Prostate gland (tissue), 2 donors: ENCODE results near the gene CSF2. TPM values are rescaled to one million over a fixed set of nuclear protein-coding genes. Genes with fewer than 3 reads are reported as not detected.

Experiments used
- DNase-seq: peaks from one replicate; pipeline ENCODE4 v3.0.0-alpha.2; 2019; ENCODE audit warnings: low spot score
- H3K27ac ChIP-seq, 2 donors: fragments of 200-600 bp; sonication (generic); 2 replicates each; pipeline ENCODE4 v1.5.1; 2017 to 2019
- H3K27me3 ChIP-seq: fragments of 200-600 bp; sonication (generic); replicated peaks from 2 replicates; pipeline ENCODE4 v1.5.1; 2019; ENCODE audit not compliant: insufficient read depth
- H3K36me3 ChIP-seq, 2 donors: fragments of 200-600 bp; sonication (generic); 1 replicate in 1 of 2; 2 replicates in 1 of 2; pipeline versions ENCODE4 v1.5.1 to v1.8.1; 2017 to 2019
- H3K4me1 ChIP-seq: fragments of 200-600 bp; sonication (generic); replicated peaks from 2 replicates; pipeline ENCODE4 v1.5.1; 2019
- H3K4me3 ChIP-seq, 2 donors: fragments of 200-600 bp; sonication (generic); 2 replicates each; pipeline ENCODE4 v1.5.1; 2017 to 2019
- H3K9me3 ChIP-seq: fragments of 200-600 bp; sonication (generic); 2 replicates; pipeline ENCODE4 v1.5.1; 2017
- POLR2A ChIP-seq: fragments of 450-650 bp; IDR thresholded peaks from one replicate; pipeline ENCODE4 v1.6.1; 2016; ENCODE audit warnings: antibody characterized with exemption, mild to moderate bottlenecking
- POLR2AphosphoS5 ChIP-seq: sonication (generic); formaldehyde crosslinking; IDR thresholded peaks from one replicate; pipeline ENCODE4 v1.6.1; 2017; ENCODE audit warnings: antibody characterized with exemption
- WGBS: methylation state at CpG from one replicate; pipeline ENCODE4 v1.1.5; 2018; 5-methylcytosine and 5-hydroxymethylcytosine counted together
- intact Hi-C: fragments of 100-400 bp; cut with DNase I; formaldehyde crosslinking; loops from one replicate; pipeline ENCODE4 v1.14.2; 2022
- total RNA-seq, 2 donors: library from RNA; depleted of rRNA; stranded (reverse); fragments of >200 nt; gene quantifications; one replicate each; pipeline ENCODE4 v1.1.0, GENCODE V29; 2016
- TF ChIP-seq, protein P1 (sequence below), 4 experiments: fragments of 200-600 bp in 2 of 4; fragments of 450-650 bp in 2 of 4; sonication (generic) in 2 of 4; IDR thresholded peaks; 1 replicate in 3 of 4; 2 replicates in 1 of 4; pipeline ENCODE4 v1.5.1; 2016 to 2019; ENCODE audit warnings: antibody characterized with exemption in 4 of 4, mild to moderate bottlenecking in 2 of 4, moderate library complexity in 2 of 4

Gene CSF2
- total RNA-seq, 2 donors from 2014 or later: not detected

DNA sequence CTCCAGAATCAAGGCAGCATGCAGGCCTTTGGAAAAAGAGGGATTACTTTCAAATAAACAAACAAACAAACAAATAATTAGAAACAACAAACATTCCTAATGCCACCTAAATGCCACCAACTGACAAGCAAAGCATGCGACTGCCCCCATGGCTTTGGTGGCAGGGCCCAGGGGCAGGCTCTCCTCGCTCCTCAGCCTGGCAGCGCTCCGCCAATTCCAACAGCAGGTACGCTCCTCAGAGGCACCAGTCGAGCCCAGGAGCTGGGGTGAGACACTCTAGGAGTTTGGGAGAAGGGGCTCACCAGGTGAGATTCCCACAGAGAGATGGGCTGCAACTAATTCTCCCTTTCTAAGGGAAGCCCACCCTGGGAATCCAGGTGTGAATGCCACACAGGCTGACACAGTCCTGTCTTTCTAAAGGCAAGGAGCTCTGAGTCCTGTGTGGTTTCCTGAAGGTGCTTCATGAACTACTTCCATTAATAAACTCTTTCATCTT is 27.8 kb downstream of the CSF2 start:
- TF ChIP-seq, protein P1, sequence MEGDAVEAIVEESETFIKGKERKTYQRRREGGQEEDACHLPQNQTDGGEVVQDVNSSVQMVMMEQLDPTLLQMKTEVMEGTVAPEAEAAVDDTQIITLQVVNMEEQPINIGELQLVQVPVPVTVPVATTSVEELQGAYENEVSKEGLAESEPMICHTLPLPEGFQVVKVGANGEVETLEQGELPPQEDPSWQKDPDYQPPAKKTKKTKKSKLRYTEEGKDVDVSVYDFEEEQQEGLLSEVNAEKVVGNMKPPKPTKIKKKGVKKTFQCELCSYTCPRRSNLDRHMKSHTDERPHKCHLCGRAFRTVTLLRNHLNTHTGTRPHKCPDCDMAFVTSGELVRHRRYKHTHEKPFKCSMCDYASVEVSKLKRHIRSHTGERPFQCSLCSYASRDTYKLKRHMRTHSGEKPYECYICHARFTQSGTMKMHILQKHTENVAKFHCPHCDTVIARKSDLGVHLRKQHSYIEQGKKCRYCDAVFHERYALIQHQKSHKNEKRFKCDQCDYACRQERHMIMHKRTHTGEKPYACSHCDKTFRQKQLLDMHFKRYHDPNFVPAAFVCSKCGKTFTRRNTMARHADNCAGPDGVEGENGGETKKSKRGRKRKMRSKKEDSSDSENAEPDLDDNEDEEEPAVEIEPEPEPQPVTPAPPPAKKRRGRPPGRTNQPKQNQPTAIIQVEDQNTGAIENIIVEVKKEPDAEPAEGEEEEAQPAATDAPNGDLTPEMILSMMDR (IDR thresholded peaks at IDR 0.05): no peak
- no peak for TF ChIP-seq POLR2A
- TF ChIP-seq POLR2AphosphoS5: no peak
- WGBS: 92% methylated on average over 6 of the region's 6 CpGs
- Histone ChIP-seq H3K36me3 (no peaks in the 10 kb centered on the region), H3K4me3 (no peak overlapping the region), H3K27ac (no peak overlapping the region), H3K4me1 (no peaks in the 10 kb centered on the region), H3K27me3 (no peaks in the 10 kb centered on the region), H3K9me3 (no peaks in the 10 kb centered on the region)
- intact Hi-C loops: no loop called here
- no peak for DNase-seq

DNA sequence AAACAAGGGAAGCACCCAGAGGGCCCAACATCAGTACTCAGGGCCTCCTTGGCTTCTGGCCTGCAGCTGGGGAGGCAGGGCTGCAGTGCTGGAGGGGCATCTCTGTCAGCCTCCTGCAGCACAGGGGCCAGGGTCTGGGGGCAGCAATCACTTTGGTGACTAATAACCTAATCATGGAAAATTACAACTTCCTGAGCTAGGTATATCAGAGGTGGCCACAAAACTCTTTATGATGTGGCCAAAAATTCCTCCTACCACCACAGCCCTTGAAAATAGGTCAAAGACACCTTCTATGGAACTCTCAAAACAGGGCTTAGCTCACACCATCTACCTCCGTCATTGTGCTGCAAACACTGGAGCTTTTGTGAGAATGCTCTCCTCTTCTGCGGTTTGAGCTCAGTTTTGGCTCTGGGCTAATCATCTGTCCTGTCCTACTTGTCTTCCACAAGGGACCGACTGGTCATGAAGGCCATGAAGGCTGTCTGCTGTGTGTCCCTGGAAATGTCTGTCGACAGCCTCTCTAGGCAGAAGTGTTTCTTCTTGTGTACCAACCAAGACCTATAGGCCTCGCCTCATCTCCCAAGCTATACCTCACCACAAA is 28.6 kb downstream of the CSF2 start:
- no peaks in the 10 kb centered on the region for H3K4me1 ChIP-seq
- H3K36me3 ChIP-seq: no peaks in the 10 kb centered on the region
- no peak for TF ChIP-seq POLR2AphosphoS5
- no peak for TF ChIP-seq POLR2A
- TF ChIP-seq, protein P1 (IDR thresholded peaks at IDR 0.05): no peak
- 94% methylated on average over 5 of the region's 5 CpGs for WGBS
- no peak overlapping the region for H3K27ac ChIP-seq
- no peak for DNase-seq
- no peaks in the 10 kb centered on the region for H3K9me3 ChIP-seq
- intact Hi-C loops: no loop called here
- no peaks in the 10 kb centered on the region for H3K27me3 ChIP-seq
- H3K4me3 ChIP-seq: no peak overlapping the region

DNA sequence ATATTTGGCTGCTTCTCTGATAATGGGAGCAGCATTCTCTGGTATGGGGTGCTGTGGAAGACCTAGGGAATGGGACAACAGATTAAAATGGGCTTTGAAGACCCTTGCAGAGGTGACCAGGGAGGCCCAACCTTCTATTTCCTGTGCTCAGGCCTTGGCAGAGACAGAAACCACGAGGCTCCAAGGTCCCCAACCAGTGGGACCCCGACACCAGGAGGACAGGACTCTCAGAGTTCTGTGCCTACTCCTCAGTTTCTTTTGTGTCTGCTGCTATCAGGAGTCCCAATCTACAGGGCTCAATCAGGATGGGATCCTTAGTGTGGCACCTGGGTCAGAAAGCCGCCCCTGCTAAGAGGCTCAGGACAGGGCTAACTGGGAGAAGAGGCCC is 29.3 kb downstream of the CSF2 start:
- TF ChIP-seq POLR2AphosphoS5: no peak
- TF ChIP-seq, protein P1 (IDR thresholded peaks at IDR 0.05): no peak
- TF ChIP-seq POLR2A: no peak
- 88% methylated on average over 3 of the region's 3 CpGs for WGBS
- Histone ChIP-seq H3K4me3 (no peak overlapping the region), H3K27ac (no peak overlapping the region), H3K36me3 (no peaks in the 10 kb centered on the region), H3K9me3 (no peaks in the 10 kb centered on the region), H3K4me1 (no peaks in the 10 kb centered on the region), H3K27me3 (no peaks in the 10 kb centered on the region)
- intact Hi-C loops: no loop called here
- DNase-seq: no peak

DNA sequence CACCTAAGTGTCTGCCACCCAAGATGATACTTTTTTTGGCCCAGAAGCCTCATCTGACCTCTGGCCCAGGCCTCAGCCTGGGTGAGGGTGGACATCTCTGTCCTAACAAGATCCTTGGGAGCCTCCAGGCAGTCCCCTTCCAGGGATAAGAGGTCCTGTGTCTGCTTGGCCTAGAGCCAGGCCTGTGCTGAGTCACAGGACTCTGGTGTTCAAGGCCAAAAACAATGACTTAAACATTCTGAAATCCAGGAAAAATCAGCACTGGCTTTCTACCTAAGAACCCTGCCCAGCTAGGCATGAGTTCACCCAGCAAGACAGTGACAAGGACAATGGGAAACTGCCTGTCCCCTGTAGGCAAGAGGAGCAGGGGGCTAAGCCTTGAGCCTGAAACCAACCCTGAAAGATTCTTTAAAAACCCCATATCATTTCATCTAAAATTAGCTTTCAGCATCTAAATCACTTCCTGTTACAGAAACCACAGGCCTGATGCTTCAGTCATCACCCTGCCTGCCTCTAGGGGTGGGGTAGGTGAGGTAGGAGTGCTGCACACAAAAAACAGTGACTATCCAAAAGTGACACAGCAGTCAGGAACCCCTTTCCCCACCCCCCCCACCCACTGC is 29.9 kb downstream of the CSF2 start:
- intact Hi-C loops: no loop called here
- DNase-seq: no peak
- Histone ChIP-seq H3K27ac (peak overlapping the region in 1 of 2 donors; percentile 13), H3K4me3 (no peak overlapping the region), H3K36me3 (no peaks in the 10 kb centered on the region), H3K4me1 (no peaks in the 10 kb centered on the region), H3K9me3 (no peaks in the 10 kb centered on the region), H3K27me3 (no peaks in the 10 kb centered on the region)
- TF ChIP-seq POLR2AphosphoS5: no peak
- no peak for TF ChIP-seq POLR2A
- TF ChIP-seq, protein P1 (IDR thresholded peaks at IDR 0.05): no peak

DNA sequence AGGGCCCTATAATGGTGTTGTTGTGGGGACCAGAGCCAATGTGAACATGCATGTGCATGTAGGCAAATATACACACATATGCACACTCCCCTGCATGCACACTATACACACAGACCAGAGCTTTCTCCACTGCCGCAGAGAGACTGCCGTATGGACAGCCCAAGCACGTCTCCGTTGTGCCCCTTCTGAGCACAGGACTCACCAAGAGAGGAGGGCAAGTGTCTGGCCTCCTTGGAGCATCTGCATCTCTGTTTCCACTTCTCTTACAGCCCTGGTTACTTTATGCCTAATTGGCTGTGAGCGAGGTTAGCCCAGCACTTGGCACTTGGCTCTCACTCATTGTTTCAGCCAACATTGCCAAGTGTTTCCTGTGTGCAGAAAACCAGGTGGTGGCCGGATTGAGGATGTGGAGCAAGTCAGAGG is 30.4 kb downstream of the CSF2 start:
- intact Hi-C loops: no loop called here
- no peak overlapping the region for H3K4me3 ChIP-seq
- no peaks in the 10 kb centered on the region for H3K9me3 ChIP-seq
- TF ChIP-seq, protein P1 (IDR thresholded peaks at IDR 0.05): no peak
- TF ChIP-seq POLR2AphosphoS5 (no peak), POLR2A (no peak)
- H3K27me3 ChIP-seq: no peaks in the 10 kb centered on the region
- H3K27ac ChIP-seq: no peak overlapping the region
- DNase-seq: no peak
- 90% methylated on average over 6 of the region's 6 CpGs for WGBS
- H3K36me3 ChIP-seq: no peaks in the 10 kb centered on the region
- H3K4me1 ChIP-seq: no peaks in the 10 kb centered on the region
